Measurements from ENCODE around the gene ABI2.
"Not testable (repeated sequence)": the region's sequence is repeated elsewhere in the genome, so short reads cannot be mapped to it uniquely, and the experiment has no call there.

ABI2 gene

DNA sequence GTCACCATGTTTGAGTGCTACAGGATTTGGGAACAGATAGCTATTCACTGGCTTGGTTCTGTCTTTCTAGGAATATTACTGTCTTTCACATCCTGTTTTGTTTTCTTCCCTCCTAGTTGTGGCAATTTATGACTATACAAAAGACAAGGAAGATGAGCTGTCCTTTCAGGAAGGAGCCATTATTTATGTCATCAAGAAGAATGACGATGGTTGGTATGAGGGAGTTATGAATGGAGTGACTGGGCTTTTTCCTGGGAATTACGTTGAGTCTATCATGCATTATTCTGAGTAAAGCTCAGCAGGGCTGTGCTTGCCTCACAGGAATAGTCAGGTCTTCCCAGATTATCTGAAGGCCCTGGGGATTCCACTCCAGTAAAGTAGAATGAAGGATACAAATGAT is 98.9 kb downstream of the ABI2 start:
- no peak for DNase-seq

DNA sequence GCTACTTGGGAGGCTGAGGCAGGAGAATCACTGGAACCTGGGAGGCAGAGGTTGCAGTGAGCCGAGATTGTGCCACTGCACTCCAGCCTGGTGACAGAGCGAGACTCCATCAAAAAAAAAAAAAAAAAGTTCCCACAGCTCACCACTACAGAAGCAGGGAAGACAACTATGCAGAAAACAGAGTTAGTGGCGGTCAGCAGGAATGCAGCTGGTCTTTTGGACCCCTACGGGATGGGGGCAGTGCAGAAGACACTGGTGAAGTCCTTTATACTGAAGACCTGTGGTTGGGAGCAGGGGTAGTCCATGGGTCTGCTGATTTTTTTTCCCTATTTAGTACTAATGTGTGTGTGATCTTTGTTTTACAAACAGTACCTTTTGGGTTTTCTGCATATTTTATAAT is 101.4 kb downstream of the ABI2 start:
- DNase-seq = not testable (repeated sequence)

DNA sequence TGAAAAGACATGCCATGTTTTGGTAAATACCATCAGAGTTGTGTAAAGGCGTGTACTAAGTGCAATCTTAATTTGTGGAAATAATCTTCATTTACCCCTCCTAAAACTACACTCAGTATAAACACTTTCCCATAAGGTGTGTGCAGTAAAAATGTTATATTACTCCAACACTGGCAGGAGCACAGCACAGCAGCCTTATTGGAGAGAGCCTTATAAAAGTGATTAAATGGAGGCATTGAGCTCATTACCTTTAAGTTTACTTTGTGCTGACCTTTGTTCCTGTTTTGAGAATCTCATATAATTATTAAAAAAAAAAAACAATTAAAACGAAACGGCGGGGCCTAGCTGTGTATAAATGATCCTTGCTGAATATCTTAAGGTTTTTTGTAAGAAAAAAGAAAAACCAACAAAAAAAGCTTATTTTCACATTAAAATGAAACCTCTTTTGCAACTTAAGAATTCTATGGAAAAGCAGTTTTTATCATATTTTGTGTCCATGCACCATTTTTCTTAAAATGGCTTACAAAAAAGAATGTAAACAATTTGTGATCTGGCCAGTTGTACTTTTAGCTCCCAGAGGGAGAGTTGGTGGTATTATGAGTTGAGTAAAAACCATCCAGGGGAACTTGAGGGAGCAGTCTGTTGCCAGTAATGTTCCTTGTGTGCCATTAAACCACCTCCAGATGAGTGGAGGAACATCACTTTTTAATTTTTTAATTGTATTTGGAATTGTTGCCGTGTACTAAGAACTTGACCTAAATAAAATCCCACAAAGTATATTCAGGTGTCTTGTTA is 103.4 kb downstream of the ABI2 start:
- no peak for DNase-seq

DNA sequence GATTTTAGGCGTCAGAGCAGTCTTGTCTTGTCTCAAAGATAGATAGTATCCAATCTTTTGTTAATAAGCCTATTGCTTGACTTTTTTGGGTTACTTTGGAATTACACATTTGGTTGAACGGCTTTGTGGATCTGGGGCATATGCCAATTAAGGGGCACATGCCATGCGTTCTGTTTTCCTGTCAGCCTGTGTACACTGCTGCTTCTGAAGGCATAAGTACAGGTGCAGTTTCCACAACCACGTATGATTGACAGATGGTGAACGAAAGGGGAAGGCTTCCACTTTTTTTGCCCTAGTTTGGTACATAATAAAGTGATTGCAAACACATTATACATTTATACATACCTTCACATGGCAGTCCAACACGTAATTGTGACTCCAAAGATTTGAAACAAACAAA is 104.6 kb downstream of the ABI2 start:
- no peak for DNase-seq

DNA sequence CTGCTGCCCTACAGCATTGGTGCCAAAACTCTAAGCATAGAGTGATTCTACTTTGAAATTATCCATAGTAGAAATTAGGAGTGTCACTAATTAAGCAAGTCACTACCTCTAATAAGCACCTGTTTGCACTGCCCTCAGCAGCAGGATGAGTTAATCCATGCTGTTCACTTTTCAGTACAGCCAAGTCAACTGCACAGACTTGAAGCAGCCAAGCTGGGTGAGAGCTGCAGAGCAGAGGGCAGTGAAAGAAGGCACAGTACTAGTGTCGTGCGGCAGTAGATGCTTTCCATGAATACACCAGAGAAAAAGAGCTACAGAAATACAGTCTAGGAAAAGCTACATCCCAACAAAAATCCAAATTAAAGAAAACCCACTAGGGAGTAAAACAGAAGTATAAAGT is 108.3 kb downstream of the ABI2 start:
- DNase-seq = no peak

DNA sequence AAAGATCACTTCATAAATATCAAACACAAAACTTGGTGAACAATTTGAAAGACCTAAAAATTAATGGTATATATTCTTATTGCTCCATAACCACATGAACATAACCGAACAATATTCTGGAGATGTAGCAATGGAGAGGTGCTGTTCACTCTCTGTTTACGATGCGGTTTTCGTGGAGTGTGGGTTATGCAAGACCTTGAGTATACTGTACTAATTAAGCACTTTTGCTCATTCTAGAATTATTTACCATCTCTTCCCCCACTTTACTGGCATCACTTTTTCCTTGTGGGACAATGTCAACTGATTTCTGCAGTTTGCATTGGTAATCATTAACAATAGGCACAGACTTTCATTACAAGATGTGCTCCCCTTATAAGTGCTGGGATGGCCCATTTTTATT is 109.3 kb downstream of the ABI2 start:
- no peak for DNase-seq

DNA sequence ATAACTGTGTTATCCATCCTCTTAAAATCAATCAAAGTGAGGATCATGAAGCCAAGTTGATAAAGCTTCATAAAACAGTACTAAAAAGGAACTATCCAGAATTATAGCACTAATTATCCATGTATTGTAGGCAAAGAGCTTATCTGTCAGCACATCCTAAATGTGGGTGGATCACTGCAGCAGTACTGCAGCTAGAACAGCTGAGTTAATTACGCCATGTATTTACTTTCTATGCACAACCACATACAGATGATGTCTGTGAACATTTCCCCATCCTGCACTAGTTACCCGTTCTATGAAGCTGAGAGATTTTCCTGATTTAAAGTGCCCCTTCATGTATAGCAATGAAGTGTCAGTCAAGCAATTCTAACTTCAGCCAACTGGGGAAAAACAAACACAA is 110.3 kb downstream of the ABI2 start:
- no peak for DNase-seq

DNA sequence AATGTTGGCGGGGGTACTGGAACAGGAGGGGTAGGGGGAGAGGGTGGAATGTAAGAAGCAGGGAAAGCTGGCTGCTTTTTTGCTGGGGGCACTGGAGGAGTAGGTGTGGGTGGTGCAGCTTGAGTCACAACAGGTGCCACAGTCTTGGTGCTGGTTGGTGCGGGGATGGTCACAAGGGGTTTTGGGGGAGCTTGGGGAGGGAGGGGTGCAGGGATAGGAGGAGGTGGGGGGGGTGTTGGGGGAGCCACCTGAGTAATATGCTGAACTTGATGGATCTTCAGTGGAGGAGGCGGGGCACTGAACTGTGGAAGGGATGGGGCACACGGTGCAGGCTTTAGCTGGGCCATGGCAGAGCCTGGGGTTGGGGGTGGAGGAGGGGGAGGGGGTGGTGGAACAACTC is 112.5 kb downstream of the ABI2 start:
- no peak for DNase-seq

DNA sequence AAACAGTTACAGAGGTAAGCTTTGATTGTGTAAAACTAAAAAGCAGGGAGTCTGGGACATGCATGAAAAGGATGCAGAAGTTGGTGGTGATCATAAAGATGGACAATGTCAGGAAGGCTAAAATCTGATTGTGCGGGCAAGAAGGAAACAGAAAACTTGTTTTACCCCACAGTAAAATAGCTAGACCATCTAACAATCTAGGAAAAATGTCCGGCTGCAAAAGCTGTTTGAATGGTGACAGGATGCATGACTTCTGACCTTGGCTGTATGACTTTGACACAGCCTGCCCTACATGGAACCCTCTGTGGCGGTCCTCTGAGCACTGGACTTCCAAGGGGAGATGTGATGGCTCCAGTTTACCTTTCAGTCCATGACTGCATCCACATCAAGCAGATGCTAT is 113.3 kb downstream of the ABI2 start:
- no peak for DNase-seq

DNA sequence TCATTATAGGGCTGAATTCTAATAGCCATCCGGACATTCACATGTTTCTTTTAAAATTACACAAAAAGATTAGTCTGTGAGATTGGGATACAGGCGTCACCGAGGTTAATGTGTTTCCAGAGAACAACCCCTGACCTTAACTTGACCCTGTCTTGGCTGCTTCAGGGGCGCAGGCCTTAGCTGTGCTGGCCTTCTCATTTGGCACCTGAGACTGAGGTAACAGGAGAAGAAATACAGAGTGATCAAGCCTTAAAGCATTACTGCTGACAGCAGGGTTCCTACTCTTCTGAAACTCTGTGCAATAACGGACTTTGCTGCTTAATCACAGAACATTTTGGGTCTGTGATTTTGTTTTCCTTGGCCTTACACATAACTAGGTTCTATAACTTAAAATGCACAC is 114.3 kb downstream of the ABI2 start:
- DNase-seq = no peak

DNA sequence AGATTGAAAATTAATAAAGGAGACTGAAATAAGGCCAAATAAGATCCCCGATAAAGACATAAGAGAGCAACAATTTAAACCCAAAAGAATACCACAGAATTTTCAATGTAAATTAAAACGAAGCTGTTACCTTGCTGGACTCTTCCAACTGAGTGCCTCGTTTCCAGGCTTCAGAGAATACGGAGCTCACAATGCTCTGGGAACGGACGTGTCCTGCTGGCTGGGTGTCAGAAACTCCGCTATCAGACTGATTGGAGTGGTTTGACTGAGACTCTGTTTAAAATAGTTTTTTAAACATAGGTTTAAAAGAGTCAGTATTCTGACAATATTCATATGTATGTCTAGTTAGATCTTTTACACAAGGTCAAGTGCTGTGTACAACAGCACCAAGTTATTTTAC is 116.5 kb downstream of the ABI2 start:
- no peak for DNase-seq

DNA sequence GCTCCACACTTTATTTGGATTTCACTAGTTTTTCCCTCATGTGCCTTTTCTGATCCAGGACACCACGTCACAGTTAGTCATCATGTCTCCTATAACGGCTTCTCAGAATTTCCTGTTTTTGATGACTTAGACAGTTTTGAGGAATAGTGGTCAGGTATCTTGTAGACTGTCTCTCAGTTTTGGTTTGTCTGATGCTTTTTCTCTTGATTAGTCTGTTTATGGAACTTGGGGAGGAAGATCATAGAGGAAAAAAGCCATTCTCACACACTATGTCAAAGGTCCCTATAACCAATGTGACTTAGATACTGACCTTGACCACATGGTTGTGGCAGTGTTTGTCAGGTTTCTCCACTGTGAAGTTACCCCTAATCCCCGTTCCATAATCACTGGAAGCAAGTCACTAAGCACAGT is 117.9 kb downstream of the ABI2 start:
- DNase-seq = no peak

DNA sequence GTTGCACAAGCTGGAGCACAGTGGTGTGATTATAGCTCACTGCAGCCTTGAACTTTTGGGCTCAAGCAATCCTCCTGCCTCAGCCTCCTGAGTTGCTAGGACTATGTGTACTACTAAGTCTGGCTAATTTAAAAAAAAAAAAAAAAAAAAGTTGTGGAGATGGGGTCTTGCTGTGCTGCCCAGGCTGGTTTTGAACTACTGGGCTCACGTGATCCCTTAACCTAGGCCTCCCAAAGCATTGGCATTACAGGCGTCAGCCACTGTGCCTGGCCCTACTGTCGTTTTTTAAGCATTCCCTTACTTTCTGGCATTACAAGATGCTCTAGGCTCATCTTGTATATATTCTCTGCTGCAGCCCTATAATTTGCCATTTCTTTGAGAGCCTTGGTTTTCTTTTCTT is 118.6 kb downstream of the ABI2 start:
- DNase-seq = no peak

DNA sequence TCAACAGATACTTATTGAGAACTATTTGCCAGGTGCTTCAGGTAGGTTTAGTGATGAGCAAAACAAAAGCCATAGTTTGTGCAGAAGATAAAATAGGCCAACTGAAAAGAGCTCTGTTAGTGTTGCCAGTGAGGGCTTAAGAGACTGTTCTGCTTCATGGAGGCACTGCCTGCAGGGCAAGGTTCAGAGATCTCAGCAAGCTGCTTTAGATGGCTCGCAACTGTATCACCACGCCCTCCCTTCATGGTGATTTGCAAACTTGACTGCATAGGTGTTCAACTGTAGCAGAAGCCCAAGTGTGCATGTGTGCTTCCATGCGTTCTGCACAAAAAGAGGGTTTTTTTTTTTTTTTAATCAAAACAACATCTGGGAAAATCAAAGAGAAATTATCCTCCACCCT is 122.4 kb downstream of the ABI2 start:
- no peak for DNase-seq

DNA sequence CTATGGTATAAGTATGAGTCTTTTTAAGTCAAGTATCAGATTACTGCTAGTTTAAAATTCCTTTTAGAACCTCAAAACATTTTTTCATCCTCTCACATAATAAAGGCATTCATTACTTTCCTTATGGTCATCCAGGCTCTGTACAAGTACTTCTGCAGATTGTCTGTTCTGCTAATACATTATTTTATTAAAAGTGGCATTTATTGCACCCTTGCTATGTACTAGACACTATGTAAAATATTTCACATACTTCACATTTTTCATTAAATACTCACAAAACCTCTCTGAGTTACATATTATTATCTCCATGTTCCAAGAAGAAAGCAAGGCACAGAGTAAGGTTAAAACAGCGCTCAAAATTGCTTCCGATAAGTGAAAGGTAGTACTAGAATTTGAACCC is 122.8 kb downstream of the ABI2 start:
- no peak for DNase-seq

DNA sequence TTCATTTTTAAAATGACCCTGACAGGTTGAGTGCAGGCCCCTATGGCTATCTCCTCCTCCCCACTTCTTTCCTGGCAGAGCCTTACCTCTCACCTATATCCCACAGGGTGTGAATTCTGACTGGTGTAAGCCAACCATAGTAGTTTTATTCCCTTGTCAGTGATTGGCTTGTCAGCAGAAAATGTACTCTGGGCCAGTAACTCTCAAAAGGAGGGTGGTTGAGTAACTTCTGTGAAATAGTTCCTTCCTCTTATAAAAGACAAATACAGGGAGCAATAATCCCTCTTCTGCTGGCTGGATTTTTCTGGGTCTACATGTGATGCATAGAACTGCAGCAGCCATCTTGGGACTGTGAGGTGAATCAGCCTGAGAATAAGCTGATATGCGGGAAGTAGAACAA is 123.5 kb downstream of the ABI2 start:
- DNase-seq = no peak

DNA sequence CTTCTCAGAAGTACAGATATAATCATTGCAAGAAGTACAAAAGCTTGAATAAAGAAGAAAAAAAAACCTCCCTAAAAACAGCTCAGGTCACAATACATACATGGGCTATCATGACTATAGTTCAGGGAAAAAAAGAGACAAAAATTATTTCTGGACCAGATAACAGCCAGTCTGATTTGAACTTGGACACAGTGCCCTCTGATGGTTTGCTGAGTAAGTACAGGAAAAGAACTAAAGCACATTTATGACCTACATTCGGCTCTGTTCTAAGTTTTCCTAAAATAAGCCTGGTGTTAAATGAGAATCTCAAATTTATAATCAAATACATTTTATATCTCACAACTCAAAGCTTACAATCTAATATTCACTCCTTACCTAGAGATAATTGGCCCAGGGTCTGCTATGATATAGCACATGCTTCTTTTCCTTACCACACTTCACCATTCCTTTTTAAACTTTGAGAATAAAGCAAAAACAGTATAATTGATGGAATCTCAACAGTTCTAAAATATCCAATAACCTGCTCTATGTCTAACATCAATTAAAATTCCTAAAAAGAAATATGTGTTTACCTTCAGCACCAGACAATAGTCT is 125.8 kb downstream of the ABI2 start:
- no peak for DNase-seq

DNA sequence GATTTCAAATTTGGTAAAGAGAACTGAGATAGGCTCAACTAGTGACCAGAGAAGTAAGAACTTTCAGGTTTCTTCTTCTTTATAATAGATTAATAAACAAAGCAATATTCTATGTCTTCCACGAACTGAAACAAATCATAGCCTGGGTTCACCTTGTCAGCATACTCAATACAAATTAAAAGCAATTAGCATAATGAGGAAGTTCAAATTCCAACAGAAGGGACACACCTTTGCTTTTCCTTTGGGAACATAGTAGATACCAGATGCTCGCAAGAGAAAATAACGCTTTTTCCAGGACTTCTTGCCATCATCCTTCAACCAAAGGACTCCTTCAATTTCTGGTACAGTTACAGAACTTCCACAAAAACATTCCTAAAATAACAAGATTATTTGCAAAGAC is 127.0 kb downstream of the ABI2 start:
- DNase-seq = no peak

DNA sequence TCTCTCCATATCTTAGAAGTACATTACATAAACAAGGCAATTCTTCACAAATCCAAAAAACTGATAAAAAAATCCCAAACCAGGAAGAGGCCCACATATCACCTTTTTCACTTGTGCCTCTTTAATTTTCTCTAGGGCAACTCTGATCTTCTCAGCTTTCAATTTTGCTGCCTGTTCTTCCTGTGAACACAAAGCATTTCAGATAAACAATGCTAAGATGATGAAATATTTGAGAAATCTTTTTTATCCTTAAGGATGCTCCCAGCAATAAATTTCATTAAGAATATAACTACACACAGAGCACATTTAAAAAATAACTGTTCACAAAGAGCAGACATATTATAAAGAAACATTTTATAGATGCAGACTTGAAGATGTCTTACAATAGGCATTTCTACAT is 133.6 kb downstream of the ABI2 start:
- DNase-seq = no peak

DNA sequence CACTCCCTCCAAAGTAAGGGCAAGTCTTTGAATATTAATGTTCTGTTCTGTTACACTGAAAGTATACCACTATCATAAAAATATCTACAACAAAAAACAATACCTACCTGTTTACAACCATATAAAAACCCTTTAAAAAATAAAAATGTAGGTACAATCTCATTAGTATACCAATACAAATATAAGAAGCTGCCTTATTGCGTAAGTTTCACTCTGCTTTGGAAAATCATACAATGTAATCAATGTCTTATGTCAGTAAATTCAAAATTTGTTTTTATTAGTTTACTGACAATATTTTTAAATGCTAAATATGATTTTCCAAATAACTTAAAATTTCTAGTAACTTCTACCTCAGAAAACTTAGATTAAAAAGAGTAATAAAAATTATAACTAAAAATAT is 134.1 kb downstream of the ABI2 start:
- no peak for DNase-seq

DNA sequence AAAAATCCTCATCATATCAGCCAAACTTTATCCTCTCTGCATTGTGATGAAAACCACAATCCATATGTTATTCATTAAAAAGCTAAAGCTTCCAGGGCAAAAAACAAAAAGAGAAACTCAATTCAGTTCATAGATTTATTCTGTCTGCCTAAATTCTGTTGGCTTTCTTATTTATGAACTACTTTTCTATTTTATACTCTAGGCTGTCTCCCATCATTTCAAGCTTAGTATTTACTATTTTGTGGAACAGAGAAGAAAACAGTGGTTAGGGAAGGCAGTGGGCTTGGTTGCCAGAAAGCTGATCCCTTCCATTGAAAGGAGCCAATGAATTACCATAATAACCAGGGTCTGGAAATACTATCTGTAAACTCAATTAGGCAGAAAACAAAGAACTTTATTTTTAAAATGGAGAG is 135.1 kb downstream of the ABI2 start:
- no peak for DNase-seq

DNA sequence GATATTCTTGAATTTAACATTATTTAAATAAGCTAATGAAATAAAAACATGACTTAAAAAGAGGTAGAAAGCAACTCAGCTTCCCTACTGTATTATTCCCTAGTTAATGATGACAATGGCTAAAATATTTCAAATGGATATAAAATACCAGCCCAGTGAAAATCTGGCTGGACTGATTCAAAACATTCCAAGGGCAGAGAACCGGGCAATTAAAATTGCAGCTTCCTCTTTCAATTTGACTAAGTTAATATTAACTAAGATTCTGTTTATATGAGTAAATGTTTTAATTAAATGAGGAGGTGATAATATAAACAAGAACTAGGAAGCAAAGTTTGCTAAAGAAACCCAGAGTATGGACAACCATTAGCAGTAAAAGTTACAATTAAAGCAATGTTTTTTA is 141.4 kb downstream of the ABI2 start:
- DNase-seq = no peak

DNA sequence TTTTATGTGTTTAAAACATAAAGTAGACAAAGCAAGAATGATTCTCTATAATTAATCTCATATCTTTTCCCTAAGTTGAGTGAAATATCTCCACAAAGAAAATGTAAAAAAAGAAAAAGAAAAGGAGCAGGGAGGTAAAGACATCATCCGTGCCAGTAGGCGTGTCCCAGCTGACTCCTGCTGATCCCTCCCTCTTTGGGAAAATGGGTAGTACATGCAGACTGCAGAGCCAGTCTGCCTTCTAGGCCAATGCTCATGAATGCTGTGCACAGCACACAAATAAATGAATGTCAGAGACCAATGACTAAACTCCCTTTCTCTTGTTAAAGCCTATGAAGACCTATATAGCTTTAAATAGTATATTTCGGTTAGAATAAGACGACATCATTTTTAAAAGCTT is 142.2 kb downstream of the ABI2 start:
- no peak for DNase-seq

DNA sequence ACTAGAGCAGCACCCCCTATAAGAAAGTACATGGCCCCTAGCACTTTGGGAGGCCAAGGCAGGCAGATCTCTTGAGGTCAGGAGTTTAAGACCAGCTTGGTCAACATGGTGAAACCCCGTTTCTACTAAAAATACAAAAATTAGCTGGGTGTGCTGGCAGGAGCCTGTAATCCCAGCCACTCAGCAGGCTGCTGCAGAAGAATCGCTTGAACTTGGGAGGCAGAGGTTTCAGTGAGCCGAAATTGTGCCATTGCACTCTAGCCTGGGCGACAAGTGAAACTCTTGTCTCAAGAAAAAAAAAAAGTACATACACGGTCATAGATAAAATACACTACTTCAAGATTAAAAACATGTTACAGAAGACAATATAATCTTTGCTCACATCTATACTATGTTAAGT is 143.1 kb downstream of the ABI2 start:
- DNase-seq = no peak

DNA sequence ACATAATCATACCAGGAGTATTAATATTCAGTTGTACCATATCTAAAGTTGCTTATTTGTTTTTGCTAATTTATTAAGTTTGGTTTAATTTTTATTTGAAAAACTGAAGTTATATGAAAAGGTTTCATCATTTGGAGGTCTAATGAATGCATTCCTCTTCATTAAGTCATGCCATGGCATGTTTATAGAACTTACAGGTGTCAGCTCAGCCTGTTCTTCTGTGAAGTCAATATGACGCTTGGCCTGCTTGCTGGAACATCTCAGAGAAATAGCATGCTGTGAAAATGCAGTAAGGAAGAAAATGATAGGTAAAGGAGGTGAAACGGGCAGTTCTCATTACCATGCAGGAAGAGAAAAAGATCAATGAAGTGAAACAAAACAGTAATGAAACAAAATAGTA is 148.7 kb downstream of the ABI2 start:
- DNase-seq = no peak

Data from right kidney (tissue), 1 donor.